ENCODE measurements around the gene LRP8.

Gene LRP8

GRCh38 chr1:53220171-53220961 lies 107.5 kb downstream of the LRP8 start, which contains the start of gene CZIB:
CZIB (minus strand) TSS chr1:53220634; CDS start chr1:53220575, 59 bp downstream.
- Histone ChIP-seq H3K9me3 (no peaks in the 10 kb centered on the region), H3K4me1 (peaks cover 0 to 19% (median 11%) of the 10 kb centered on the region in 4 donors), H3K4me3 (peak within 1 kb of the TSS; percentile 82 to 88), H3K27me3 (no peaks in the 10 kb centered on the region), H3K27ac (peak within 1 kb of the TSS; percentile 94 to 97), H3K36me3 (peaks cover under 1 to 32% (median 20%) of the 10 kb centered on the region in 3 donors)
- TF ChIP-seq, protein P1, sequence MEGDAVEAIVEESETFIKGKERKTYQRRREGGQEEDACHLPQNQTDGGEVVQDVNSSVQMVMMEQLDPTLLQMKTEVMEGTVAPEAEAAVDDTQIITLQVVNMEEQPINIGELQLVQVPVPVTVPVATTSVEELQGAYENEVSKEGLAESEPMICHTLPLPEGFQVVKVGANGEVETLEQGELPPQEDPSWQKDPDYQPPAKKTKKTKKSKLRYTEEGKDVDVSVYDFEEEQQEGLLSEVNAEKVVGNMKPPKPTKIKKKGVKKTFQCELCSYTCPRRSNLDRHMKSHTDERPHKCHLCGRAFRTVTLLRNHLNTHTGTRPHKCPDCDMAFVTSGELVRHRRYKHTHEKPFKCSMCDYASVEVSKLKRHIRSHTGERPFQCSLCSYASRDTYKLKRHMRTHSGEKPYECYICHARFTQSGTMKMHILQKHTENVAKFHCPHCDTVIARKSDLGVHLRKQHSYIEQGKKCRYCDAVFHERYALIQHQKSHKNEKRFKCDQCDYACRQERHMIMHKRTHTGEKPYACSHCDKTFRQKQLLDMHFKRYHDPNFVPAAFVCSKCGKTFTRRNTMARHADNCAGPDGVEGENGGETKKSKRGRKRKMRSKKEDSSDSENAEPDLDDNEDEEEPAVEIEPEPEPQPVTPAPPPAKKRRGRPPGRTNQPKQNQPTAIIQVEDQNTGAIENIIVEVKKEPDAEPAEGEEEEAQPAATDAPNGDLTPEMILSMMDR (IDR thresholded peaks at IDR 0.05): no peak
- intact Hi-C loops (cut with DNase I; ENCODE audit: low total_unique reads): no loop called here
- DNase-seq: peak; percentile 91 to 96

GRCh38 chr1:53219711-53220110 lies 108.2 kb downstream of the LRP8 start:
- no peaks in the 10 kb centered on the region for H3K9me3 ChIP-seq
- intact Hi-C loops (cut with DNase I; ENCODE audit: low total_unique reads): no loop called here
- DNase-seq: no peak
- TF ChIP-seq, protein P1 (IDR thresholded peaks at IDR 0.05): no peak
- H3K27ac ChIP-seq: peak overlapping the region; percentile 94 to 97
- H3K36me3 ChIP-seq: peaks cover 7 to 39% (median 26%) of the 10 kb centered on the region in 3 donors
- no peaks in the 10 kb centered on the region for H3K27me3 ChIP-seq
- peak overlapping the region; percentile 82 to 88 for H3K4me3 ChIP-seq
- H3K4me1 ChIP-seq: peaks cover 0 to 19% (median 11%) of the 10 kb centered on the region in 4 donors

DNA sequence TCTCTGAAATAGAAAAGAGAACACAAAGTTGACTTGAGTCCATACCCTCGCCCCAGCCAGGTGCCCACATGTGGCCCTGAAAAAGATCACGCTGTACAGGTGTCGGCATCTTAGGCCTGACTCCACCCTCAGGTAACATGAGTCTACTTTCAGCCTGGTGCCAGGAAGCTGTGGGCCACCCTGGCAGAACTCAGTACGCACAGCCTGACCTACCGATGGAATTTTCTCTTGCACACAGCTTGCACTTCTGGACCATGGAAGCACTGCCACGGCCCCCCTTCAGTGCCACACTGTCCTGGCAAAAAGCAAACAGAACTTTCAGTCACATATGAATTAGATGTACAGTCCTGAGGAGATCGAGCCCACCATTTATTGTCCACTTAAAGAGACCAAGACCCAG lies 109.7 kb downstream of the LRP8 start:
- TF ChIP-seq, protein P1 (IDR thresholded peaks at IDR 0.05): no peak
- Histone ChIP-seq H3K4me3 (no peak overlapping the region), H3K27ac (no peak overlapping the region), H3K9me3 (no peaks in the 10 kb centered on the region), H3K36me3 (peaks cover 22 to 54% (median 41%) of the 10 kb centered on the region in 3 donors), H3K27me3 (no peaks in the 10 kb centered on the region), H3K4me1 (peaks cover 0 to 19% (median 11%) of the 10 kb centered on the region in 4 donors)
- intact Hi-C loops (cut with DNase I; ENCODE audit: low total_unique reads): no loop called here
- DNase-seq: no peak

GRCh38 chr1:53214376-53214940 lies 113.4 kb downstream of the LRP8 start:
- peaks cover 0 to 8% (median 4%) of the 10 kb centered on the region in 4 donors for H3K4me1 ChIP-seq
- no peak overlapping the region for H3K4me3 ChIP-seq
- H3K27ac ChIP-seq: no peak overlapping the region
- H3K9me3 ChIP-seq: no peaks in the 10 kb centered on the region
- intact Hi-C loops (cut with DNase I; ENCODE audit: low total_unique reads): no loop called here
- no peak for DNase-seq
- TF ChIP-seq, protein P1 (IDR thresholded peaks at IDR 0.05): no peak
- peaks cover 52 to 91% (median 70%) of the 10 kb centered on the region in 3 donors for H3K36me3 ChIP-seq
- H3K27me3 ChIP-seq: no peaks in the 10 kb centered on the region

DNA sequence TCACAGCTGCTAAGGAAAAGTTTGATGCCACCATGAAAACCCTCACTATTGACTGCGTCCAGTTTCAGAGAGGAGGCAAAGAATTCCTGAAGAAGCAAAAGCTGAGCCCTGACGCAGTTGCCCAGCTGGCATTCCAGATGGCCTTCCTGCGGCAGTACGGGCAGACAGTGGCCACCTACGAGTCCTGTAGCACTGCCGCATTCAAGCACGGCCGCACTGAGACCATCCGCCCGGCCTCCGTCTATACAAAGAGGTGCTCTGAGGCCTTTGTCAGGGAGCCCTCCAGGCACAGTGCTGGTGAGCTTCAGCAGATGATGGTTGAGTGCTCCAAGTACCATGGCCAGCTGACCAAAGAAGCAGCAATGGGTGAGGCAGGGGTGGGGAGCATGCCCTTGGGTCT lies 116.9 kb downstream of the LRP8 start:
- Histone ChIP-seq H3K4me1 (peaks cover 0 to 6% (median 0%) of the 10 kb centered on the region in 4 donors), H3K4me3 (no peak overlapping the region), H3K36me3 (peaks cover 68 to 100% (median 77%) of the 10 kb centered on the region in 3 donors), H3K27me3 (no peaks in the 10 kb centered on the region), H3K9me3 (no peaks in the 10 kb centered on the region), H3K27ac (no peak overlapping the region)
- DNase-seq: no peak
- intact Hi-C loops (cut with DNase I; ENCODE audit: low total_unique reads): no loop called here
- TF ChIP-seq, protein P1 (IDR thresholded peaks at IDR 0.05): no peak

All from tibial artery (tissue), 4 donors.